ELR (cell line): ENCODE data around the gene MAD1L1.
"Not testable (repeated sequence)": the region's sequence is repeated elsewhere in the genome, so short reads cannot be mapped to it uniquely, and the experiment has no call there.

ENCODE experiments used
- DNase-seq: peaks from one replicate; pipeline ENCODE4 v3.0.0-alpha.2; 2015; ENCODE audit warnings: low read depth

The MAD1L1 gene

DNA sequence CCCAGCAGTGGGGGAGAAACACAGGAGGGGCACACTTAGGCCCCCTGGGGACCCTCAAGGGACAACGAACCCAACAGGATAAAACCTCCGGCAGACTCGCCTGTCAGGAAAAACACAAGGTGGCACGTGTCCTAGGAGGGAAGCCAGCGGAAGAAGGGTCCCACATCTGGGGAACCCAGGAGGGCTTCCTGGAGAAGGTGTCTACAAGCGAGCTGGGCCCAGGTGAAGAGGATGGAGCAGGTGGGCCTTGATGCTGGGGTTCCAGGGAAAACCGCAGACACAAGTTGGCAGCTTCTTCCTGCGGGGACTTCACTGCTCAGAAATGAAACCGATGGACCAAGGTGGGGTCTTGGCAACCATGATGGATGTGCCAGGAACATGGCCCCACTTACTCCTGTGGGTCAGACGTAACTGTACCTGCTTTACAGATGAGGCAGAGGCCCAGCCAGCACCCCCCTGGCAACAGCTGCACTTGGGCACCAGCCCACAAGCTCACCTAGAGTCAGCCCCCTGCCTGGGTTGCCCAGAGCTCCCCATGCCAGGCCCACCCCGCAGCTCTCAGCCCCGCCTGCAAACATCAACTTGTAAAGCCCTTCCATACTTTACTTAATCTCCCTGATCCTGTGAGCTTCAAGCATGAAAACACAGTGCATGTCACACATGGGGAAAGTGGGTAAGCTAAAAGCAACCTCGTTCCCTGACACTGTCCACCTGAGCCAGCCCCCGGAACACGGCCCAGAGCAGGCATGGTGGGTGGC is 337.7 kb downstream of the MAD1L1 start:
- DNase-seq, result no peak

DNA sequence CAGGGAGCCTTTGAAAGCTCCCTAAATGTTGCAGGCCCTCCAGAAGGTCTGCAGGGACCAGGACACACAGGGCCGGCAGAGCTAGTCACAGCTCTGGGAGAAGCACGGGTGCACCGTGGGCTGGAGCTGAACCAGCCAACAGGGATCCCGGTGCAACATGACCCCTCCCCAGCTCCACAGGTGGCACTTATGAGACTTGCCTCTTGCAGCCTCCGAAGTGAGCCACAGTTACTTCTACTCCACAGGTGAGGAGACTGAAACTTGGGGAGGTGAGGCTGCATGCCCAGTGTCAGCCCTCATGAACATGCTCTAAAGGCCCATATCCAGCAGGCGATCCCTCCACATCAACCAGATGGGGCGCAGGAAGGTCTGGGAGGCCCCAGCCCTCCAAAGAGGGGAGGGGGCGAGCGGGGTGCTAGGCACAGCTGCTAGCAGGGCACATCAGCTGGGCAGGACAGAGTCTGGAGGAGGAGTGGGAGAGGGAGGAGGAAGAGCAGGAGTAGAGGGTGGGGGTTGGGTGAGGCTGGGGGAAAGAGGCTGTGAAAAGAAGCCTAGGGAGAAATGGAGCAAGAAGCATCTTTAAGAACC is 338.3 kb downstream of the MAD1L1 start:
- no peak for DNase-seq

DNA sequence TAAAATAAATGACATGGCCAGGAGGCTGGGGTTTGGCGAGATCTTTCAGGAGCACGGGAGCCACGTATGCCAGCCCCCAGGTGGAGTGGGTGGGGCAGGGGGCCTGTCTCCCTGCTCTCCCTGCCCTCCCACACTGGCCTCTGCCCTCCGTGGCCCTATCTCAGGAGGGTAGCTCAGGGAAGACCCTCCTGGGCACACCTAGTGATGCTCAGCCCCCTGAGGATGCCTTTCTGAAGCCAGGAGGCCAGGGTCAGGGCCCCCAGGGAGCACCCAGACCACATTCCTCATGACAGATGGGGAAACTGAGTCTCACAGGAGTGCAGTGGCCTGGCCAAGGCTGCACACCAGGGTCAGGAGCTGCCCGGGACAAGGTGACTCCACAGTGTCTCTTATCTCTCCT is 339.3 kb downstream of the MAD1L1 start:
- DNase-seq, result no peak

DNA sequence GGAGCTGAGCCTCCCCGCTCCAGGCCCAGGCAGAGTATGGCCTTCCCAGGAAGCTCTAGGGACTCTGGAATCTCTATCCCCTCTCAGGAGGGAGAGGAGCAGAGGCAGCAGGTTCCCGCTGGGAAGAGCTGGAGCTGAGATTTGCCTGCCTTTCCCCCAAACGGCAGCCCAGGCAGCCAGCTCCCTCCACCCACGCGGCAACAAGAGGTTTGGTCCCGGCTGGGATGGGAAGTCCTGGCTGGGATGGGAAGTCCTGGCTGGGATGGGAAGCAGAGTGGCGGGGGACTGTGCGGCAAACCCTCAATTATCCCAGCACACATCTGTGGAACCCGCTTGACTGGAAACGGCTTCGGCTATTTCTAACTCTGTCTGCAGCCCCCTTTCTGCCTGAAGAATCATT is 339.7 kb downstream of the MAD1L1 start:
- DNase-seq, result no peak

DNA sequence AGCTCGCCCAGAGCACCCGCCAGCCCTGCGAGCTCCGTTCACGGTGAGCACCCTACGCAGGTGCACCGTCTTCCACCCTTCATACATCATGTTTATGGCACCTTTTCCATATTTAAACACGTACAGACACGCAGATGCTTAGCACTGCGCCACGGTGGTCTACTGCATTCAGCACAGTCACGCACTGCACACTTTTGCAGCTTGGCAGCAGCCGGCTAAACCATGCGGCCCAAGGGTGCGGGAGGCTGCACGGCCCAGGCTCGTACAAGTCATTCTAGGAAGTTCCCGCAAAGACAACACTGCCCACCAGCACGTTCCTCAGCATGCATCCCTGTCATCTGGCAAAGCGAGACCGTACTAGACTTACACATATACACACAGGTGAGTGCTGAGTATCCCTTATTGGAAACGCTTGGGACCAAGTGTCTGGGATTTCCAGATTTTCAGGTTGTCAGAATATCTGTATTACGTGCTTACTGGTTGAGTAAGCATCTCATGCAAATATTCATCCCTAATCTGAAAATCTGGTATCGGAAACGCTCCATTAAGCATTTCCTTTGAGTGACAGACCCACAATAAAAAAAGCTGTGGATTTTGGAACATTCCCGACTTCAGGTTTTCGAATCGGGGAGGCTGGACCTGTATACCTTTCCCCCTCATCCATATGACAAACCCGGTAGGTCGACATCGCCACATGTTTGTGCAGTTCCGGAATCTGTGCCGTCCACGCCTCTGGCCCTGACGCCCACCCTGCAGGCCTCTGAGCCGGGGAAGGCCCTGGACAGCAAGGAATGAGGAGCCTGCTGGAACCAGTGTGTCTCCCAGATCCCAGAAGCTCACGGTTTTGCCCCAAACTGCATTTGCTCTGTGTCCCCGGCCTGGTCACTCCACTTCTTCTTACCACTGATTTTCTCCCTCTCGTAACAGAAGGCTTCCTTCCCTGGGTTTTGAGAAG is 340.5 kb downstream of the MAD1L1 start:
- no peak for DNase-seq

DNA sequence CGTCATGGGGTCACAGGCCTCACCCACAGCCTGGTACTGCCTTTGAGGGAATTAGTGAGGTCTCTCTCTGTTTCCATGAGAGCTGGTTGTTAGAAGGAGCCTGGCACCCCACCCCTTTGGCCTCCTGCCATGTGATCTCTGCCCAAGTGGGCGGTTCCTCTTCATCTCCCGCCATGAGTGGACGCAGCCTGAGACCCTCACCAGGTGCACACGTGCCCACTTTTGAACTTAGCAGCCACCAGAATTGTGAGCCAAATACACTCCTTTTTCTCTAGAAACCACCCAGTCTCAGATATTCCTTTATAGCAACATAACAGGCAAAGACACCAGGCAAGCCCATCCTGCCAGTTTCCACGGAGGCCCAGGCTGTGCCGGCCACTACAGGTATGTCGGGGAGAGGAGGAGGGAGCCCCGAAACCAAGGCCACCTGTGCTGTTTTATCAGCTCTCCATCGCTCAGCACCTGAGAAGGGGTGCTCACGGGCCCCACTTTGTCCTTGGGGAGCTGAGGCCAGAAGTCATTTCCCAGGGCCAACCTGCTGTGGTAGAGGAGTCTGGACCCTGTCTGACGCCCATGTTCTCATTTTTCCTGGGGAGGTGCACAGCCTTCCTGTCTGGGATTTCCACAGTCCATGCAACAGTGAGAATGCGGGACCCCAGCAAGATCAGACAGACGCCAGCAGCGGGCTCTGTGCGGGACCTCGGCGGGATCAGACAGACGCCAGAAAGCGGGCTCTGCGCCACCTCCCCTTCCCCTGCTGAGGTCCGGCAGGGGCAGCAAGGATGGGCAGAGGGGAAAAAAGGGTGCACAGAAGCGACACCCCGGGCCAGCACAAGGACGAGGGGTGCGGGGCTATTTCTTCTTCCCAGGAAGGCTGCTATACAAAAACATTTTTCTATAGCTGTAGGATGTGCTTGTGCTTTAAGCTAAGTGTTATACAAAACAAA is 342.2 kb downstream of the MAD1L1 start:
- DNase-seq, result no peak

DNA sequence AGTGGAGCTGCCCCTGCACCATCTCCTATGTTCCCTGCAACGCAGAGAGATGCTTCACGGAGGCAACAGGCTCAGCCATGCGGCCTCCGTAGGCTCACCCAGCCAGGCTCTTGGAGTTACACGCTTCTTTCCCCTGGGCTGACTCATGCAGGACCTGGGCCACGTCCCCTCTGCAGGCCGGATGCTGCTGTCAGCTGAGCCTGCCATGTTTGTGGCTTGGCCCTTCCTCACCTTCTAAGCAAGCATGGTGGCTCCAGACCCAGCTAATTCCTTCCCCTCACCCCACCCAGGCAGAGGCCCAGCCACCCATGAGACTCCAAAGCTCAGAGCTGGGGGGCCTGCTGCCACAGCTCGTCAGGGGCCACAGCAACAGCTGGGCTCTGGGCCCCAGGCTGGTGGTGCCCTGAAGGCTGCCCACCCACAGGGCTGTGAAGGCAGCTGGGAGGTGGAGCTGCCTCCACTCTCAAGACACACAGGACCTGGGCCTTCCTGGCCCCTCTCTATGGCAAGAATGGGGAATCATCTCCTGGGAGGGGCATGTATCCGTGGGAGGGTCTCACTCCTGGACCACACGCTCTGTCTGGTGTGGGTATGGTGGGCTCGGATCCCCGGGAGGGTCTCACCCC is 343.1 kb downstream of the MAD1L1 start:
- DNase-seq, result peak; percentile 79

DNA sequence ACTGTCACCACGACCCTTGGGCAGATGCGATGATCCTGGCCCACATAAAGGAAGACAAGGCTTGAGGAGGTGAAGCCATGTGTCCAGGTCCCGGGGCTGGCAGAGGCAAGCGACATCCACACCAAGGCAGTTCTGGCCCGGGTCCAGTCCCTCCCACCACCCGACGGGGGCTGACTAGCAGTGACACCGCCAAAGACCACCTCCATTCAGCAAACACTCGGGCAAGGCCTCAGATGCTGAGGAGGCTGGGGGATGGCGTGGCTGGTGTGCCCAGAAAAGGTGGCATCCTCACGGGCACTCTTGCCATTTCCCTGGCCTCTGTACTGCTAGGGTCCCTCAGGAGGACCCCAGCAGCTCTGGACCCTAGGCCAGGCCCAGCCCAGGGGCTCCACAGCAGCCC is 343.7 kb downstream of the MAD1L1 start:
- DNase-seq, result no peak

DNA sequence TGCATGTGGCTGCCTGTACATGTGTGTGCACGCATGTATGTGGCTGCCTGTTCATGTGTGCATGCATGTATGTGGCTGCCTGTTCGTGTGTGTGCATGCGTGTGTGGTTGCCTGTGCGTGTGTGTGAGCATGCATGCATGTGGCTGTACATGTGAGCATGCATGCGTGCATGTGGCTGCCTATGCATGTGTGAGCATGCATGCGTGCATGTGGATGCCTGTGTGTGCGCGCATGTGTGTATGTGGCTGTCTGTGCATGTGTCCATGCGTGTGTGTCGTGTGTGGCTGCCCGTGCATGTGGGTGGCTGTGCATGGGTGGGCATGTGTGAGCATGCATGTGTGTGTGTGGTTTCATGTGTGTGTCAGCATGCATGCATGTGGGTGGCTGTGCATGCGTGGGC is 344.3 kb downstream of the MAD1L1 start:
- no peak for DNase-seq

DNA sequence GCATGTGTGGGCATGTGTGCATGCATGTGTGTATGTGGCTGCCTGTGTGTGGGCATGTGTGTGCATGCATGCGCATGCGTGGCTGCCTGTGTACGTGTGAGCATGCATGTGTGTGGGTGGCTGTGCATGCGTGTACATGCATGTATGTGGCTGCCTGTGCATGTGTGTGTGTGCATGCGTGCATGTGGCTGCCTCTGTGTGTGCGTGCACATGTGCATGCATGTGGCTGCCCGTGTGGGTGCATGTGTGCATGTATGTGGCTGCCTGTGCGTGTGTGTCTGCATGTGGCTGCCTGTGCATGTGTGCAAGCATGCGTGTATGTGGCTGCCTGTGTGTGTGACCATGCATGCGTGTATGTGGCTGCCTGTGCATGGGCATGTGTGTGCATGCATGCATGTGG is 345.5 kb downstream of the MAD1L1 start:
- DNase-seq, result no peak

DNA sequence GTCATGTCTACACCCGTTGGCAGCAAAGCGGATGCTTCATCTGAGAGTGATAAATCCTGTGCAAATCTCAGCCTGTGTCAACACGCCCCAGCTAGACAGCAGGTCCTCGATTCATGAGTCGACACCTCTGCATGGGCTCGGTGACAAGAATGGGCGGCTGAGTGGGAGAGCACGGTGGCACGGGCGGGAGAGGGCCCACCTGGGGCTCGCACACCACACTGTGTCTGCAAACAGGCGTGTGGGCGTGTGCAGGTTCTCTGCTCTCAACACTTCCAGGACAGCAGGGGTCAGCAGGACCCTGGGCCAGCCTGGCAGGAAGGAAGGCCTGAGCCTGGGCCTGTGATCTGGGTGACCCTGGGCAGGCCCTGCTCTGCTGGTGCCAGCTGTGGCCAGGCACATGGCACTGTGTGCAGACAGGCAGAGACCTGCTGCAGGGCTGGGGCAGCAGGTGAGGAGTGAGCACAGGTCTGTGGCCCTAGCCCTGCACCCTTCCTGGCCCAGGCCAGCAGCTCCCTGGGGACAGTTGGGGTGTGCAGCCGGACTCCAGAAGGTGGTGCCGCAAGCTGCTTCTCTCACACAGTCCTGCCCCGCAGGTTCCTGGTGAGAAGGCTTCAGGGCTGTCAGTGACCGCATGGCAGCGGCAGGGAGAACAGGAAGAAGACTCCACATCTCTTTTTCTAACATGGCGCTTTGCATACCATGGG is 346.2 kb downstream of the MAD1L1 start:
- DNase-seq, result no peak

DNA sequence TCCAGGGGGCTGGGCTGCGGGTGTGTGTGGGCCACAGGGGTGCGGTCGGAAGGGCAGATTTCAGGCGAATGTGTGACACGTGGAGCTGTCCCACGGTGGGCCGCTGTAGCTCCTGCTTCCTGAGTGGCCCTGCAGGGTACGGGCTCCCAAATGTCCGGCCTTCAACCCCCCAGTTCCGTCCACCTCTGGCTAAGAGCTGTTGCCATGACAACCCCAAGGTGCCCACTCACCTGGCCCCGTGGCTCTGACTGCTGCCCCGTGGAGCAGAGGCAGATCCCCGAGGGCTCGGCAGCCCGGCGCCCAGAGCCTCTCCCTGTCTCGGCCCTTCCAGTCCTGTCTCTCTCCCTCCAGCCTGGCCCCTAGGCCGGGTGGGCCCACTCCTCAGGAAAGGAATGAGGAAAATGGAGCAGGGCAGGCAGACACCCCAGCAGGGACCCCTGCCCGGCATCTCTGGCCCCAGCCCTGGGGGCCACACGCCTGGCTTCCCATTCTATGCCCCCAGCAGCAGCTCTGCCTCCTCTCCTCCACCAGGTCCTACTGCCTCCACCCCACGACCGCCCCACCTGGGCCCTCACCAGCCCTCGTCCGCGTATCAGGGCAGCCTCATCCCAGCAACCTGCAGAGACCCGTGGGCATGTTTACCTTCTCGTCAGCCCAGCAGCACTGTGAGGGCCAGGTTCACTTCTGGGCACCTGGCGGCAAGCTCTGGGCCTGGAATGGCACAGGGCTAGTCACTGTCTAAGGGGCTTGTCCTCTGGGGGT is 347.1 kb downstream of the MAD1L1 start:
- DNase-seq, result no peak

DNA sequence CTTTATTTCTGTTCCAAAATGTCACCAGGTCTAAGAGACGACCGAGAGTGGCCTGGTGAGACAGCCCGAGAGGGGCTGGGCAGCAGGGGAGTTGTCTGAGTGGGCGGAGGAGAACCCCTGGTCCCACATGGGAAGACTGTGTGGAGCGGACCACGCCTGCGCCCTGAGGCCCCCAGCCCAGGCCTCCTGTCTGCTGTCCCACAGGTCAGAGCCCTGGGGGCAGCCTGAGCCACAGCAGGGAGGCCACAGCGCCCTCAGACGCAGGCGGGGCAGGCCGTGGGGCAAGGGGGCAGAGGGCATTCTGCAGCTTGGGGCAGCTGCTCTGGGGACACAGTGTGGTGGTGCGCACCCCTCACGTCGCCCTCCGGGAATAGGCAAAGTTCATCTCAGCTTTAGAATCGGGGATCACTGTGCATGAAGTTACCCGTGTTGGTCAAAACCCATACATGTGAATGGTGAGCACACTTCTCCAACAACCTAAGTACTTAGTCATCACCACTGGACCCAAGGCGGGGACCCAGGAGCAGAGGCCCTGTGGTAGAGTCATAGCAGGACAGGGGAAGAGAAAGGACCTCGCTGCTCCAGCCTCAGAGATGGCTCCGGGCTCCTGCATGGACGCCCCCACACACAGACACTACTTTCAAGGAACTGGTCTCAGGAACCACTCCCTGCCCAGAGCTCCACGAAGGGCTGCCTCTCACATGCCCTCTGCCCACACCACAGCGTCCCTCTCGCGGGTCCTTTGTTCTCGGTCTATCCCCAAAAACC is 348.0 kb downstream of the MAD1L1 start:
- peak; percentile 59 for DNase-seq

DNA sequence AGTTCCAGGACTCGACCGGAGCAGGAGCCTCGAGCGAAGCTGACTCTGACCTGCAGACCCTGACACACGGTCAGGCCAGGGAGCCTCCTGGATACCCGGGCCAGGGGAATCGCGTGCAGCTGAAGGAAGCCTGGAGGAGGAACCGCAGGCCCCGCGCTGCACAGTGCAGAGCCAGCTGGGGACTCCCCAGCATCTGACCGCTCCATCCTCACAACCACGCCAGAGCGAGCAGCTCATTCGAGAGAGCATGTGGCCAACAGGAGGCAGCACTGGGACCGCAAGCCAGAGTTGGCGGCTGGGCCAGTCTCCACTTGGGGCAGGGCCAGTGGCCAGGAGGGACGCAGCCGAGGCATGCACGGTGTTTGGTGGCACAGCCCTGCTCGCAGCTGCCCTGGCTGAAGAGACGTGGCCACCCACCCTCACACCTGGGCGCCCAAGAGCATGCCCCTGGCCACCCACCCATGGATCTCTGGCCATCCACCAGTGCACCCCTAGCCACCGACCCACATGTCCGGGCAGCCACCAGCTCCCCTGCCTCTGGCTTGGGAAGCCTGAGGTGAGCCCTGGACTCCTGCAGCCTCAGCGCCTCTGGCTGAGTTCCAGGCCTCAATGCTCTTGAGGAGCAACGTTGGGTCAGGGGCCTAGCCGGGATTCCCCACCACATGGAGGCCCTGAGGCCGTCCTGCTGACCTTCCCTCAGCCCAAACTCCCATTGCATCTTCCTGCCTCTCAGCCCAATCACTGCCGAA is 348.7 kb downstream of the MAD1L1 start:
- DNase-seq, result peak; percentile 21

DNA sequence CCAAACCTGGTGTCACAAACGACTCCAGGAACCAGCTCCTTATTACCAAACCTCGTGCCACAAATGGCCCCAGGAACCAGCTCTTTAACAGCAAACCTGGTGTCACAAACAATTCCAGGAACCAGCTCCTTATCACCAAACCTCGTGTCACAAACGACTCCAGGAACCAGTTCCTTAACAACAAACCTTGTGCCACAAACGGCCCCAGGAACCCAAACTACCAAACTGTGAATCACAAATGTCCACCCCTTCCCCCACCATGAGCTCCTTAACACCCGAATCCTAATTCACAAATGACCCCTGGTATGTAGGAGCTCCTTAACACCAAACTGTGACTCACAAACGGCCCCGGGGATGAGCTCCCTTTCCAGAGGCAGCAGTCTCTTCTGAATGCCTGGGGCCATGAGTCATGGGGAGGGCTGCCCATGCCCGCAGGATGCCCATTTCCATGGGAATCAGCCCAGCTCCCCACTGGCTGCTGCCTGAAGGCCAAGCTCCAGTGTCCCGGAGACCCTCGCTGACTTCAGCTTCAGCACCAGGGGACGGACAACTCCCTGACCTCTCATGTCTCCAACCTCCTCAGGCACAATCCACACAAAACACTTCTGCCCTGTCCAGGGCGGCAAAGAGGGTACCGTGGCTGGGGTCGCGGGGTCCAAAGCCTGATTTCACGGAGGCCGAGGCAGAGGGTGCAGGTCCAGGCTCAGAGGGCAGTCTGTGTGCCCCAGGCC is 349.5 kb downstream of the MAD1L1 start:
- peak; percentile 98 for DNase-seq

DNA sequence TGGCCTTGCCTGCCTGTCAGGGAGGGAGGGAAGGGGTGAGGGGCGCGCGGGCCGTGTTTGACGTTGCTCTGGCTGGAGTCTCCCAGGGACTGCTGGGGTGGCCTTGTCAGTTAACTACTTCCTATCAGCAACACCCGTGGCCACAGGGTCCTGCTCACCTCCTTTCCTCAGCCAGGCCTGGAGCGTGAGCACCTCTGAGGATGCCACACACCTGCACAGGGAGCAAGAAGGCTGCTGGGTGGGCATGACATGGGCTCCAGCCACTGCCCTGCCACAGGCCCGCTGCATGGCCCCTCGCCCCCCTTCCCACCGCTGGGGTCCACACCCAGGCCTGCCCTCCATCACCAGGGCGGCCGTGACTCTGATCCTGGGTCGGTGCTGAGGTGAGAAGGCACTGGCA is 350.3 kb downstream of the MAD1L1 start:
- no peak for DNase-seq

DNA sequence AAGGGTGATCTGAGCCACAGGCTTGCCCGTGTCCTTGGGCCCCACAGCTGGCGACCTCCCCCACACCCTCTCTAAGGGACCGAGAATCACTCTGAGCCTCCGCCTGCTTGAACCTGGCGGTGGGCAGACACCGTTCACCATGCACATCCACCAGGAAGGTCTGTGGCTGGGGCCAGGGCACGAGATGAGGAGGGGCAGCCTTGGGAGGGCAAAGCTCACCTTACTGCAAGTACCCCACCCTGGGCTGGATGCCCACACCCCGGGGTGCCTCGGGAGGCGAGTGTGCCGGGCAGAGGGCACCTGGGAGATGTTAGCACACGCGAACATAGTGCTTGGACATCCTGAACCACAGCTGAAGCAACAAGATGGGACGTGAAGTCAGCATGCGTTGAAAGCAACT is 350.8 kb downstream of the MAD1L1 start:
- DNase-seq, result no peak

DNA sequence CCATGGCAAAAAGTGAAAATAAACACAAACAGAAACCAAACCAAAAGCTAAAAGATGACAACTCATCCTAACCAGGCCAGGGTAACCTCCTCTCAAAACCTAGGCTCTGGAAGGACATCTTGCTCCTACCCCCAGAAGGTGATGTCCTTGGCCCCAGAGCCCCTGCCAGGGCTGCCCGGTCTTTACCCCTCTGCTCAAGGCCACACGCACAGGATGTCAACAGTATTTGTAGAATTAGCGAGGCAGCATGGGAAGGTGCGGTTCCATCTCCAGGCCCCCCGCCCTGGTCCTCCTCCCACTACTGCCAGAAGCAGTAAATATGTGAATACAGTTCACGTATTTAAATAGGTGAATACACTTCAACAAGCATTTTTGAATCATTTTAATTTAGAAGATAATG is 356.1 kb downstream of the MAD1L1 start:
- not testable (repeated sequence) for DNase-seq
